H1 (cell line): ENCODE measurements around the gene ATG16L1. TPM values are rescaled to one million over a fixed set of nuclear protein-coding genes. Genes with fewer than 3 reads are reported as not detected.

ENCODE experiments used
- CTCF ChIA-PET: fragments of 300-600 bp; sonication (Branson Sonifier 250); formaldehyde crosslinking; loops from one replicate; lab custom pipeline; 2021; ENCODE audit not compliant: partially characterized antibody; lab: Charles Lee
- POLR2A ChIA-PET: fragments of 300-600 bp; sonication (Branson Sonifier 250); formaldehyde crosslinking; loops from one replicate; lab custom pipeline; 2021; ENCODE audit warnings: inconsistent platforms; ENCODE audit not compliant: partially characterized antibody; lab: Charles Lee
- DNase-seq, 2 experiments: peaks; one replicate each; pipeline versions ENCODE4 v3.0.0 to v3.0.0-alpha.2; 2010 to 2022; ENCODE audit warnings: low spot score in 2 of 2, low read depth in 1 of 2, mixed read lengths in 1 of 2
- FAIRE-seq: peaks from 2 replicates; lab custom pipeline; 2011; peaks lifted over from hg19 to GRCh38; lab: Jason Lieb, UNC
- H2AFZ ChIP-seq: 2 replicates; pipeline ENCODE4 v1.8.1; 2012; ENCODE audit warnings: low read length, inconsistent platforms
- H2AK5ac ChIP-seq: 2 replicates; pipeline ENCODE4 v1.6.1; 2013; ENCODE audit warnings: low read depth, low read length
- H2BK120ac ChIP-seq: replicated peaks from 2 replicates; pipeline ENCODE3; 2013; ENCODE audit warnings: low read depth, low read length, inconsistent platforms
- H2BK12ac ChIP-seq: 2 replicates; pipeline ENCODE4 v1.6.1; 2013; ENCODE audit warnings: low read depth, low read length
- H2BK15ac ChIP-seq: 2 replicates; pipeline ENCODE4 v1.6.1; 2013; ENCODE audit warnings: low read length
- H2BK20ac ChIP-seq: 2 replicates; pipeline ENCODE4 v1.6.1; 2013; ENCODE audit warnings: low read length
- H2BK5ac ChIP-seq: 2 replicates; pipeline ENCODE4 v1.6.1; 2013; ENCODE audit warnings: low read depth, low read length
- H3K14ac ChIP-seq: 2 replicates; pipeline ENCODE4 v1.6.1; 2013; ENCODE audit warnings: inconsistent platforms; ENCODE audit not compliant: insufficient read length
- H3K18ac ChIP-seq: 2 replicates; pipeline ENCODE4 v1.6.1; 2013; ENCODE audit warnings: low read length; ENCODE audit errors: extremely low read depth
- H3K23ac ChIP-seq: 2 replicates; pipeline ENCODE4 v1.6.1; 2013; ENCODE audit warnings: inconsistent platforms; ENCODE audit not compliant: insufficient read length
- H3K23me2 ChIP-seq: 2 replicates; pipeline ENCODE4 v1.6.1; 2013; ENCODE audit warnings: low read depth, low read length
- H3K27ac ChIP-seq: 2 replicates; pipeline ENCODE4 v1.6.1; 2011; ENCODE audit warnings: low read depth, low read length, inconsistent platforms
- H3K27me3 ChIP-seq, 4 experiments: replicated peaks in 1 of 4; 1 replicate in 1 of 4; 2 replicates in 3 of 4; pipeline versions ENCODE4 v1.6.1 to v1.8.1; 2011 to 2013; ENCODE audit warnings: low read length in 3 of 4, mild to moderate bottlenecking in 3 of 4, inconsistent platforms in 2 of 4, mixed read lengths in 2 of 4, moderate library complexity in 1 of 4; ENCODE audit not compliant: control insufficient read depth in 3 of 4, insufficient read depth in 3 of 4; ENCODE audit errors: extremely low read depth in 1 of 4
- H3K36me3 ChIP-seq, 4 experiments: 2 replicates each; pipeline versions ENCODE4 v1.6.1 to v1.8.1; 2011 to 2013; ENCODE audit warnings: mild to moderate bottlenecking in 4 of 4, low read length in 3 of 4, moderate library complexity in 2 of 4, control low read depth in 1 of 4, inconsistent platforms in 1 of 4; ENCODE audit not compliant: insufficient read depth in 4 of 4, control insufficient read depth in 2 of 4
- H3K4ac ChIP-seq: replicated peaks from 2 replicates; pipeline ENCODE3; 2013; ENCODE audit warnings: low read length, low read depth, mixed read lengths, inconsistent platforms; ENCODE audit not compliant: insufficient read length
- H3K4me1 ChIP-seq, 4 experiments: replicated peaks in 1 of 4; 1 replicate in 1 of 4; 2 replicates in 3 of 4; pipeline versions ENCODE4 v1.6.1 to v1.8.1; 2011 to 2013; ENCODE audit warnings: low read length in 3 of 4, inconsistent platforms in 2 of 4, mixed read lengths in 1 of 4; ENCODE audit not compliant: insufficient read depth in 4 of 4, control insufficient read depth in 3 of 4
- H3K4me2 ChIP-seq, 2 experiments: 2 replicates each; pipeline versions ENCODE4 v1.6.1 to v1.8.1; 2011 to 2013; ENCODE audit warnings: low read depth in 2 of 2, low read length in 2 of 2, control low read depth in 1 of 2, inconsistent platforms in 1 of 2, mild to moderate bottlenecking in 1 of 2; ENCODE audit not compliant: insufficient read depth in 1 of 2
- H3K4me3 ChIP-seq, 4 experiments: fragments of 200-600, 300-600 bp in 1 of 4; sonication (generic), shearing (Covaris generic), sonication (Bioruptor Twin) in 1 of 4; 2 replicates each; pipeline versions ENCODE4 v1.5.1 to v1.8.1; 2011 to 2016; ENCODE audit warnings: low read length in 4 of 4, low read depth in 3 of 4, control low read depth in 2 of 4, inconsistent platforms in 2 of 4, mild to moderate bottlenecking in 2 of 4, mixed read lengths in 1 of 4, moderate library complexity in 1 of 4; ENCODE audit not compliant: insufficient read depth in 2 of 4; ENCODE audit errors: extremely low read depth in 1 of 4
- H3K56ac ChIP-seq: replicated peaks from 2 replicates; pipeline ENCODE3; 2013; ENCODE audit warnings: low read depth, mild to moderate bottlenecking, mixed read lengths, low read length, inconsistent platforms; ENCODE audit not compliant: insufficient read length
- H3K79me1 ChIP-seq: 2 replicates; pipeline ENCODE4 v1.6.1; 2013; ENCODE audit warnings: low read depth, low read length, control low read depth
- H3K79me2 ChIP-seq, 2 experiments: 2 replicates each; pipeline versions ENCODE4 v1.6.1 to v1.8.1; 2012 to 2013; ENCODE audit warnings: low read length in 2 of 2, mild to moderate bottlenecking in 2 of 2, inconsistent platforms in 1 of 2; ENCODE audit not compliant: insufficient read depth in 2 of 2, control insufficient read depth in 1 of 2
- H3K9ac ChIP-seq, 4 experiments: replicated peaks in 1 of 4; 1 replicate in 1 of 4; 2 replicates in 3 of 4; pipeline versions ENCODE4 v1.6.1 to v1.8.1; 2011 to 2013; ENCODE audit warnings: low read depth in 3 of 4, low read length in 3 of 4, control low read depth in 2 of 4, mild to moderate bottlenecking in 2 of 4, moderate library complexity in 2 of 4, inconsistent platforms in 1 of 4; ENCODE audit errors: extremely low read depth in 1 of 4
- H3K9me3 ChIP-seq, 2 experiments: 2 replicates each; pipeline versions ENCODE4 v1.6.1 to v1.8.1; 2012 to 2013; ENCODE audit warnings: mild to moderate bottlenecking in 2 of 2, moderate library complexity in 2 of 2, control low read depth in 1 of 2, inconsistent platforms in 1 of 2, low read depth in 1 of 2, low read length in 1 of 2, mixed read lengths in 1 of 2; ENCODE audit not compliant: insufficient read depth in 2 of 2
- H4K20me1 ChIP-seq, 2 experiments: replicated peaks in 1 of 2; 2 replicates each; pipeline versions ENCODE3 to v1.8.1; 2011 to 2013; ENCODE audit warnings: inconsistent platforms in 2 of 2, low read length in 2 of 2, mild to moderate bottlenecking in 1 of 2; ENCODE audit not compliant: insufficient read depth in 2 of 2, control insufficient read depth in 1 of 2
- H4K5ac ChIP-seq: 2 replicates; pipeline ENCODE4 v1.6.1; 2013; ENCODE audit warnings: low read length, low read depth, mixed read lengths, inconsistent platforms; ENCODE audit not compliant: insufficient read length
- H4K8ac ChIP-seq: 2 replicates; pipeline ENCODE4 v1.8.0; 2013; ENCODE audit warnings: mild to moderate bottlenecking, moderate library complexity, low read length, inconsistent platforms; ENCODE audit not compliant: insufficient read depth; ENCODE audit errors: extremely low read depth
- H4K91ac ChIP-seq: replicated peaks from 2 replicates; pipeline ENCODE3; 2013; ENCODE audit warnings: low read length, mixed read lengths, inconsistent platforms; ENCODE audit not compliant: insufficient read length
- PHF8 ChIP-seq: fragments of 200-600 bp; sonication (generic); conservative IDR thresholded peaks from 2 replicates; pipeline ENCODE4 v1.7.1; 2012; ENCODE audit warnings: low read depth, mild to moderate bottlenecking, inconsistent platforms, low read length, moderate library complexity
- WGBS, 2 experiments: shearing (Covaris generic) in 1 of 2; methylation state at CpG; one replicate each; pipeline versions ENCODE4 v1.1.6 to v1.1.7; 2013 to 2015; ENCODE audit warnings: low lambda C conversion rate in 2 of 2, mixed read lengths in 2 of 2, inconsistent platforms in 1 of 2, low coverage in 1 of 2, missing lambda C conversion rate in 1 of 2; ENCODE audit not compliant: insufficient replicate concordance in 2 of 2, insufficient coverage in 1 of 2, insufficient read length in 1 of 2; ENCODE audit errors: extremely low coverage in 1 of 2, missing lambda C conversion rate in 1 of 2; 5-methylcytosine and 5-hydroxymethylcytosine counted together
- polyA plus RNA-seq, 7 experiments: library from polyadenylated mRNA; depleted of rRNA in 3 of 7; stranded (reverse) in 5 of 7; unstranded in 2 of 7; fragments of >200 nt in 5 of 7; fragments of 200-250 nt in 2 of 7; gene quantifications; 1 replicate in 5 of 7; 2 replicates in 1 of 7; 4 replicates in 1 of 7; pipeline versions ENCODE4 v1.2.1 to v1.2.3, GENCODE V29; 2011 to 2013; ENCODE audit warnings: missing spikeins in 2 of 7, mixed read lengths in 2 of 7
- total RNA-seq: library from RNA; stranded (reverse); fragmentation: NEBNext Ultra II Directional; extraction: Animal tissue kit (Norgen Biotek cat#: 25700); gene quantifications from 2 replicates; pipeline ENCODE4 v1.2.1, GENCODE V29; 2021

Gene ATG16L1
- total and polyA plus RNA-seq, 2 of the 8 experiments (the other 6 are each of a cell fraction or from before 2014, with no cell fraction given) = 18.3 to 31.0 TPM

DNA sequence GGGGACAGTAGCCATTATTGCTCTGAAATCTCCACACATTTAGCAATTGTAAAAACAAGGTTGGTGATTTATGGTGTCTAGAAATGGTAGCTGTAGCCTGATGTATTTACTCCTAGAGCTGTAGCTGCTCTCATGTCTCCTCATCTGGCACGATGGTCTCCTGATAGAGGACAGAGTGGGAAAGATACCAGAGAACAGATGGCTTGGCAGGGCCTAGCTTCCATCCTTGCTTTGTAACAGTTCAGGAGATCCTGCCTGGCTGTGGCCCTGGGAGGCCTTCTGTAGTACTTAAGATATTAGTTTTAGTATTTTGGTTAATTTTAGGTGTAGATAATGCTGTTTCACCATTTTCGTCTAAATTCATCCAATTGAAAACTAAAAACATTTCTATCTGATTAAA lies 6.7 kb downstream of the ATG16L1 start:
- POLR2A ChIA-PET = no interaction called here
- peaks cover 10% of the 10 kb centered on the region in 2 experiments for H4K20me1 ChIP-seq
- no peak overlapping the region for H3K23ac ChIP-seq
- no peaks in the 10 kb centered on the region for H3K9me3 ChIP-seq
- H4K5ac ChIP-seq = no peak overlapping the region
- WGBS, 2 experiments = 91 to 100% methylated on average over 1 to 2 of the region's 2 CpGs
- no peak overlapping the region for H2BK12ac ChIP-seq
- no peak overlapping the region for H3K4me3 ChIP-seq
- H2AFZ ChIP-seq = no peak overlapping the region
- no peak overlapping the region for H3K27ac ChIP-seq
- no peak overlapping the region for H2AK5ac ChIP-seq
- peaks cover 5% of the 10 kb centered on the region; the same call in 1 of the 2 replicates for H3K79me1 ChIP-seq
- H2BK120ac ChIP-seq = no peak overlapping the region
- no peak overlapping the region for H3K56ac ChIP-seq
- no peak overlapping the region for H3K14ac ChIP-seq
- DNase-seq (no peak), FAIRE-seq (no peak)
- no peak overlapping the region for H4K8ac ChIP-seq
- H4K91ac ChIP-seq = no peak overlapping the region
- H3K18ac ChIP-seq = no peak overlapping the region
- no peak overlapping the region for H2BK5ac ChIP-seq
- H3K79me2 ChIP-seq = peaks cover 5 to 53% of the 10 kb centered on the region in 2 experiments
- peaks cover 15 to 66% (median 51%) of the 10 kb centered on the region in 4 experiments; a peak in 7 of 8 replicates for H3K36me3 ChIP-seq
- no peak overlapping the region for H3K4me2 ChIP-seq
- no peaks in the 10 kb centered on the region for H3K4me1 ChIP-seq
- H2BK15ac ChIP-seq = no peak overlapping the region
- H3K27me3 ChIP-seq = no peaks in the 10 kb centered on the region
- no peaks in the 10 kb centered on the region for H3K23me2 ChIP-seq
- no peak overlapping the region for H3K9ac ChIP-seq
- no peak overlapping the region for H2BK20ac ChIP-seq
- CTCF ChIA-PET = no interaction called here
- H3K4ac ChIP-seq = no peak overlapping the region
- no peak for TF ChIP-seq PHF8
